Lower lobe of right lung (tissue), 2 donors: ENCODE data around the gene IQCM. TPM values are rescaled to one million over a fixed set of nuclear protein-coding genes. Genes with fewer than 3 reads are reported as not detected.

ENCODE experiments used
- ATAC-seq, 2 donors: fragments of 200-7000 bp; cut with Tn5 transposase; one replicate each; pipeline ENCODE4 v1.9.1; 2020 to 2022; ENCODE audit warnings: mild to moderate bottlenecking in 2 of 2, moderate library complexity in 2 of 2
- DNase-seq: peaks from one replicate; pipeline ENCODE4 v3.0.0-alpha.2; 2020
- H3K27ac ChIP-seq: fragments of 200-600 bp; one replicate; pipeline ENCODE4 v1.8.0; 2022
- H3K27me3 ChIP-seq: fragments of 200-600 bp; one replicate; pipeline ENCODE4 v1.8.0; 2022; ENCODE audit warnings: low read depth
- H3K36me3 ChIP-seq: fragments of 200-600 bp; one replicate; pipeline ENCODE4 v1.8.0; 2022; ENCODE audit warnings: mild to moderate bottlenecking
- H3K4me1 ChIP-seq: fragments of 200-600 bp; one replicate; pipeline ENCODE4 v1.8.0; 2022
- H3K4me3 ChIP-seq: fragments of 200-600 bp; one replicate; pipeline ENCODE4 v1.8.0; 2022; ENCODE audit warnings: mild to moderate bottlenecking
- H3K9me3 ChIP-seq: fragments of 200-600 bp; one replicate; pipeline ENCODE4 v1.8.0; 2022
- intact Hi-C: fragments of 100-400 bp; cut with DNase I; formaldehyde crosslinking; loops from one replicate; pipeline ENCODE4 v1.11.0; 2022
- total RNA-seq: library from RNA; stranded (reverse); fragmentation: NEBNext Ultra II Directional; extraction: Animal tissue kit (Norgen Biotek cat#: 25700); gene quantifications from one replicate; pipeline ENCODE4 v1.2.1, GENCODE V29; 2021
- TF ChIP-seq, protein P1 (sequence below): fragments of 200-600 bp; IDR thresholded peaks from one replicate; pipeline ENCODE4 v1.8.0; 2022; ENCODE audit warnings: antibody characterized with exemption, mild to moderate bottlenecking
- donor health status: DM: no; HTN: yes; CAD: no; lungs with severe emphysema.

IQCM gene
- total RNA-seq, 1 donor from 2014 or later, result not detected

DNA sequence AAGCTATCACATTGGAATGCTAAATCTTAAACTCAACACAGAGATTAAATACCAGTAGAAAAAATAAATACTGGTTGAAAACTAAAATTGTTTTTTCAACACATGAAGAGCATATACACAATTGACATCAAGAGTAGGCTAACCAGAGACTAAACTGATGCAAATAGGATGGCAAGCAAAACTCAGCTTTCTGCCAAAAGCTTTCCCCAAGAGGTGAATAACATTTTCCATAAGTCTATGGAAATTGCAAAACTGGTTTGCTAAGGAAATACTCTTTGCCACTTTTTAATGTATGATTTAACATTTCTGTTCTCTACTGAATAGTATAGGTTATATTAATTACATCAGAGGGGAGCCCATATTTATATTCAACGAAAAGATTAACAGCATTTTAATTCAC, 23.8 kb downstream of the IQCM start:
- Histone ChIP-seq H3K36me3 (no peaks in the 10 kb centered on the region), H3K27me3 (no peaks in the 10 kb centered on the region), H3K9me3 (no peaks in the 10 kb centered on the region), H3K27ac (no peak overlapping the region), H3K4me1 (no peaks in the 10 kb centered on the region), H3K4me3 (no peak overlapping the region)
- no peak for DNase-seq
- TF ChIP-seq, protein P1, sequence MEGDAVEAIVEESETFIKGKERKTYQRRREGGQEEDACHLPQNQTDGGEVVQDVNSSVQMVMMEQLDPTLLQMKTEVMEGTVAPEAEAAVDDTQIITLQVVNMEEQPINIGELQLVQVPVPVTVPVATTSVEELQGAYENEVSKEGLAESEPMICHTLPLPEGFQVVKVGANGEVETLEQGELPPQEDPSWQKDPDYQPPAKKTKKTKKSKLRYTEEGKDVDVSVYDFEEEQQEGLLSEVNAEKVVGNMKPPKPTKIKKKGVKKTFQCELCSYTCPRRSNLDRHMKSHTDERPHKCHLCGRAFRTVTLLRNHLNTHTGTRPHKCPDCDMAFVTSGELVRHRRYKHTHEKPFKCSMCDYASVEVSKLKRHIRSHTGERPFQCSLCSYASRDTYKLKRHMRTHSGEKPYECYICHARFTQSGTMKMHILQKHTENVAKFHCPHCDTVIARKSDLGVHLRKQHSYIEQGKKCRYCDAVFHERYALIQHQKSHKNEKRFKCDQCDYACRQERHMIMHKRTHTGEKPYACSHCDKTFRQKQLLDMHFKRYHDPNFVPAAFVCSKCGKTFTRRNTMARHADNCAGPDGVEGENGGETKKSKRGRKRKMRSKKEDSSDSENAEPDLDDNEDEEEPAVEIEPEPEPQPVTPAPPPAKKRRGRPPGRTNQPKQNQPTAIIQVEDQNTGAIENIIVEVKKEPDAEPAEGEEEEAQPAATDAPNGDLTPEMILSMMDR, result no peak
- no peak for ATAC-seq
- intact Hi-C loops, result no loop called here

DNA sequence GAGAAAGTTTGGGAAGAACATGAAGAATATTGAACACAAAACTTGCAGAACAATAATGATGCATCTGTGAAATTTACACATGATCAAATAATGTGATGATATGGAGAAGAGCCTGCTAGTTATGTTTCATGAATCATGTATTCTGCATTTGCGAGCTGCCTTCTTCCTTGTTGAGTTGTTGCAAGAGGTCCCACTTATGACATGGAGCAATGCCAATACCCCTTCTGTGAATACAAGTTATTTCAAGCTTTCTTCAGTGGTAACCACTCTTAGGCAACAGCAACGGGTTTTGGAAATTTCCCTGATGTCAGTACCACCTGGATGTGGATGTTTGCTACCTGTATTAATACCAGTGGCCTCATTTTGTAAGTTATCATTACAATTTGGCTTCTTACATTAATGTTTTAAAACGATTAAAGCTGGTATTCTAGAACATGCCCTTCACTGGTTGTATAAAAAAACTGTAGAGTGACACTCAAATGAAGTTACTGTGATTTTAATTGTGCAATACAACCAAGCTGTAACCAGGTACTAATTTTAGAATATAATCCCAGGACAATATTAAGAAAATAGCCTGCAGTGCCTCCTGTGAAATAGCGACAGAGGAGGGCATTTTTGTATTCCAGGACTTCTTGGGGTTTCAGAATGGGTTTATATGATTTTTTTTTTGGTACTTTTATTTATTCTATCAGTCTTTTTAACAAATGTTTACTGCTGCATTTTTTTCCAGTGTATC, 25.3 kb downstream of the IQCM start:
- no peak overlapping the region for H3K4me3 ChIP-seq
- H3K36me3 ChIP-seq, result no peaks in the 10 kb centered on the region
- no peak overlapping the region for H3K27ac ChIP-seq
- no peaks in the 10 kb centered on the region for H3K4me1 ChIP-seq
- H3K9me3 ChIP-seq, result no peaks in the 10 kb centered on the region
- DNase-seq, result no peak
- ATAC-seq, result peak; percentile 50 to 51
- intact Hi-C loops, result no loop called here
- no peaks in the 10 kb centered on the region for H3K27me3 ChIP-seq
- TF ChIP-seq, protein P1, result no peak

DNA sequence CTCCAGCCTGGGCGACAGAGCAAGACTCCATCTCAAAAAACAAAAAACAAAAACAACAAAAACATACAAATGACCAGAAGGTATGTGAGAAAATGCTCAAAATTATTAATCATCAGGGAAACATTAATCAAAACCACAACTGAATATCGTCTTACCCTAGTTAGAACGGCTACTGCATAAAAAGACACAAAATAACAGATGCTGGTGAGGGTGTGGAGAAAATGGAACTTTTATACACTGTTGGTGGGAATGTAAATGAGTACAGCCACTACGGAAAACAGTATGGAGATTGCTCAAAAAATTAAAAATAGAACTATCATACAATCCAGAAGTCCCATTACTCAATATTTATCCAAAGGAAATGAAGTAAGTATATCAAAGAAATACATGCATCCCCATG, 27.3 kb downstream of the IQCM start:
- no peak for ATAC-seq
- no peak overlapping the region for H3K27ac ChIP-seq

DNA sequence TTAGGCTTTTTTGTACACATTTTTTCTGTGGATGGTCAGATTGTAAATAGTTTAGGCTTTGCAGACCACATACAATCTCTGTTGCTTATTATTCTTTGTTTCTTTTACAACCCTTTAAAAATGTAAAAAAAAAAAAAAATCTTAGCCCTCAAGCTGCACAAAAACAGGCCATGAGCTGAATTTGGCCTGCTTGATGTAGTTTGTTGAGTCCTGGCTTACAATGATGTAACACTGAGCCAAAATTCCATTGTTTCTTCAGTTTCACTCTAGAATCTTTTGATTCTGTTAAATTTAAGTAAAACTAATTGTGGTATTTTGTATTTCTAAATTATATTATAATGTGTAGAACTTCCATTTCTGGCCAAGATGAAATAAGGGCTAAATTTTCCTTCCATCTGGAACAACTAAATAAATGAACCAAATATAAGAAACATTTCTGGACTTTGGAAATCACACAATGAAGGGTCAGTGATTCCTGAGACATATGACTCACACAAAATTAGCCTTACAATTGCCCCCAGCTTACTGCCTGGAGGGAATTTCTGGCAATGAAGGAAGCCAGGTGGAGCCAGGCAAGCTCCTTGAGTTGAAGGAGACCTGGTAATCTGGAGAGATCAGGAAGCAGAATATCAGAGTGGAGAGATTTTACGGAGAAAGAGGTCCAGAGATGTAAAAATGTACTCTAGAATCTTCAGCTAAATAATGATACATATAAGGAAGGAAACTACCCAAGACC, 29.8 kb downstream of the IQCM start:
- Histone ChIP-seq H3K27me3 (no peaks in the 10 kb centered on the region), H3K4me1 (no peaks in the 10 kb centered on the region), H3K36me3 (no peaks in the 10 kb centered on the region), H3K9me3 (no peaks in the 10 kb centered on the region), H3K27ac (no peak overlapping the region), H3K4me3 (no peak overlapping the region)
- DNase-seq, result no peak
- intact Hi-C loops, result no loop called here
- no peak for ATAC-seq
- TF ChIP-seq, protein P1, result no peak

More for the DNA sequence above, 27.3 kb downstream of the IQCM start:
- TF ChIP-seq, protein P1, result no peak
- no peak for DNase-seq
- H3K9me3 ChIP-seq, result no peaks in the 10 kb centered on the region
- no peaks in the 10 kb centered on the region for H3K36me3 ChIP-seq
- no peak overlapping the region for H3K4me3 ChIP-seq
- H3K27me3 ChIP-seq, result no peaks in the 10 kb centered on the region
- intact Hi-C loops, result no loop called here
- H3K4me1 ChIP-seq, result no peaks in the 10 kb centered on the region

DNA sequence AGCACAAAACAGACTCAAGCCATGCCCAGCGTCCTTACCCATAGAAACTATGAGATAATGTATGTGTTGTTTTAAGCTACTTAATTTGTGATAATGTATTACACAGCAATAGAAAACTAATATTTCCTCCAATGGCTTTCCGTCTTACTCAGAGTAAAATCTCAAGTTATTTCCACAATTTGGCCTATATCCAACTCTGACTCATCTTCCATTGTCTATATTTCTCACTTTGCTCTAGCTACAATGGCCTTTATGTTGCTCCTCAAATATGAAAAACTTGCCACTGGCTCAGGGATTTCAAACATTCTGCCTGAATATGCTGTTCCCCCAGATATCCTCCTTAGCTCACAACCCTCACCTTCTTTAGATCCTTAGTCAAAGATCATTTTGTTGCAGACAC, 31.6 kb downstream of the IQCM start:
- TF ChIP-seq, protein P1, result no peak
- ATAC-seq (no peak), DNase-seq (no peak)
- Histone ChIP-seq H3K27ac (no peak overlapping the region), H3K4me3 (no peak overlapping the region), H3K36me3 (no peaks in the 10 kb centered on the region), H3K9me3 (no peaks in the 10 kb centered on the region), H3K27me3 (no peaks in the 10 kb centered on the region), H3K4me1 (no peaks in the 10 kb centered on the region)
- intact Hi-C loops, result no loop called here
